Activated CD4-positive, CD25-positive, alpha-beta regulatory T cell treated with anti-CD3 and anti-CD28 coated beads, Interleukin-2, amount 50 U/mL, for 72 hours (primary cell): ENCODE results near the gene LDAH.
"Not testable (repeated sequence)": the region's sequence is repeated elsewhere in the genome, so short reads cannot be mapped to it uniquely, and the experiment has no call there.

Experiments
- DNase-seq: peaks from one replicate; pipeline ENCODE4 v3.0.0; 2021

Gene LDAH

DNA sequence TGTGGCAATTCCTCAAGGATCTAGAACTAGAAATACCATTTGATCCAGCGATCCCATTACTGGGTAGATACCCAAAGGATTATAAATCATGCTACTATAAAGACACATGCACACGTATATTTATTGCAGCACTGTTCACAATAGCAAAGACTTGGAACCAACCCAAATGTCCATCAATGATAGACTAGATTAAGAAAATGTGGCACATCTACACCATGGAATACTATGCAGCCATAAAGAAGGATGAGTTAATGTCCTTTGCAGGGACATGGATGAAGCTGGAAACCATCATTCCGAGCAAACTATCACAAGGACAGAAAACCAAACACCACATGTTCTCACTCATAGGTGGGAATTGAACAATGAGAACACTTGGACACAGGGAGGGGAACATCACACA, 106.7 kb downstream of the LDAH start:
- DNase-seq = not testable (repeated sequence)

GRCh38 chr2:20714412-20714811, 108.5 kb downstream of the LDAH start:
- not testable (repeated sequence) for DNase-seq

- DNase-seq = not testable (repeated sequence)
These were observed 109.3 kb downstream of the LDAH start for GRCh38 chr2:20713585-20713984.

GRCh38 chr2:20711641-20712040, 111.3 kb downstream of the LDAH start:
- not testable (repeated sequence) for DNase-seq

GRCh38 chr2:20707601-20708000, 115.3 kb downstream of the LDAH start:
- no peak for DNase-seq

DNA sequence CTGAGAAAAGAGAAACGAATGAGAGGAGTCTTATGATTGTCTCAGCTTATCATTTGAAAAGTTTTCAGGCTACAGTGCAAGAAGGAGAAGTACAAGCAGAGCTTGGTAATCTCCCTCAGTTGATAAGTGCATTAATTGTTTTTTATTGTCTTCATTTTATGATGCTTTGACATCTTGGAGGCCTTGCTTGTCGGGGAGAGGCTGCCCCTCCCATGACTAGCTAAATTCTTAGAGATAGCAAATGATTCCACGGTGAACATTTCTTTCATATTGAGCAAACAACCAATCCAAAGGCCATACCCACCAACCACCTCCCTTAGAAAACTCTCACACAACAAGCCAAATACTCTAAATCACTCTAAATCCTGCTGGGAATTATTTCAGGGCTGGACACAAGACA, 116.1 kb downstream of the LDAH start:
- no peak for DNase-seq

DNA sequence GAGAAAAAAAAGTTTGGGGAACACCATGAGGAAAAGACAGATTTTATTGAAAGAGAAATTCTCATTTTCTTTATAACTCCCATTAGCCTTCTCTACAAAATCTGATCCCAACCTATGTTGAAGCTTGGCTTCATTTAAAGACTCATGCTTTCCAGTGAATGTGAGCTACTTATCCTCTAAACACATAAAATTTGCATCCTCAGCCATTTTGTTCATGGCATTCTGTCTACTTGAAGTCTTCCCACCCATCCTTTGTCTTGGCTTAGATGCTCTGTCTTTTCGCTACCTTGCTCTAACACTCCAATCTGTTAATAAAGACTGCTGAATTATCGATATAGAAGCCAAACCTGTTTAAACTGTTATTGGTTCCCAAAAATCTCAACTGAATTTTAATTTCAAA, 116.7 kb downstream of the LDAH start:
- DNase-seq = no peak

DNA sequence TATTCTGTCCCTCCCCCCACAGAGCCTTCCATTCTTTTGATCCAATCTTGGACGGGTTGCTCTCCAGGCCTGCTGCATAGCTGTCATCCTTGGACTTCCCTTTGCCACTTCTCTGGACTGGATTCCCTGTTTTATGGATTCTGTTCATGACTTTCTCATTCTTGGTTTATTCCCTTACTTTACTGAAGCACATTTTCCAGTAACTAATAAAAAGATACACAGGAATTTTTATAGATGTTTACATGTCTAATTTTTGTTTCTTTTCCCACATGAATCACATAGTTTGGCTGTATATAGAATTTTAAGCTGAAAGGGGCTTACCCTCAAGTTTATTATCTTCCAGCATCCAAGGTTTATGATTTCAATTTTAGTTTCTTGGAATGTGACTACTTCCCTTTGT, 118.0 kb downstream of the LDAH start:
- DNase-seq = no peak

GRCh38 chr2:20702563-20702962, 120.3 kb downstream of the LDAH start:
- DNase-seq = no peak

GRCh38 chr2:20698916-20699613, 123.8 kb downstream of the LDAH start:
- no peak for DNase-seq

- DNase-seq = no peak
These were observed 125.5 kb downstream of the LDAH start for GRCh38 chr2:20697322-20697934.

DNA sequence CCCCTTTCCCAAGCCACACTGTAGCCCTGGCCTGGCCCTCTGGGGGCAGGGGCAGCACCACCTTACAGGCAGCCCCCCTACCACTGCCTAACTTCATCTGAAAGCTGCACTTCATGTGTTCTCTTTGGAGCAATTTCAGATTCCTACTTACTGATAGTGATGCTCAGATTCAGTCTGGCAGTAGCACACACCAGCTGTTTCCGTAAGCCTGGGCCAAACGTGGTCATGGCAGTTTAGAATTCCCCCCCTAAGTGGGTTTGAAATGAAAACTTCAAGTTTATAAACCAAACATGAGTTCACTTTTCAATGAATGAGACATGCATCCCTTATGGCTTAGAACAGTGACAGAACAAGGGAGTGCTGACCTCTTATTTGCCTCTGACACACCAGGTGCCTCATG, 126.5 kb downstream of the LDAH start:
- DNase-seq = no peak

DNA sequence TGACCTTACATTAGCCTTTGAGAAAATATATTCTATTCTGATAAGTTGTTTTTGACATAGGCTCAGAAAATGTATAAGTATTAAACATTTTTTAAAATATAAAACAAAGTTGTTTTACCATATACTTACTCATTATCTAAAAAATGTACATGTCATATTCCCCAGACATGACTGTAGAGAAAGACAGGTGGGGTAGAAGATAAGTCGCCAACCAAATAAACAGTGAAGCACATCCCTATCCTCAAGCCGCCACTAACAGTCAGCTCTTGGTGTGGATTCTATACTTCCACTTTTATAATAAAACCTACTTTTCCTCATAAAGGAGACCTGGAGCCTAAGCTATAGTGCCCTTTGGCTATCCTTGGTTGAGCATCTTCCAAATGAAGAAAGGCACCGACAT, 129.6 kb downstream of the LDAH start:
- DNase-seq = no peak

- DNase-seq = no peak
These were observed 130.8 kb downstream of the LDAH start for GRCh38 chr2:20692081-20692480.

DNA sequence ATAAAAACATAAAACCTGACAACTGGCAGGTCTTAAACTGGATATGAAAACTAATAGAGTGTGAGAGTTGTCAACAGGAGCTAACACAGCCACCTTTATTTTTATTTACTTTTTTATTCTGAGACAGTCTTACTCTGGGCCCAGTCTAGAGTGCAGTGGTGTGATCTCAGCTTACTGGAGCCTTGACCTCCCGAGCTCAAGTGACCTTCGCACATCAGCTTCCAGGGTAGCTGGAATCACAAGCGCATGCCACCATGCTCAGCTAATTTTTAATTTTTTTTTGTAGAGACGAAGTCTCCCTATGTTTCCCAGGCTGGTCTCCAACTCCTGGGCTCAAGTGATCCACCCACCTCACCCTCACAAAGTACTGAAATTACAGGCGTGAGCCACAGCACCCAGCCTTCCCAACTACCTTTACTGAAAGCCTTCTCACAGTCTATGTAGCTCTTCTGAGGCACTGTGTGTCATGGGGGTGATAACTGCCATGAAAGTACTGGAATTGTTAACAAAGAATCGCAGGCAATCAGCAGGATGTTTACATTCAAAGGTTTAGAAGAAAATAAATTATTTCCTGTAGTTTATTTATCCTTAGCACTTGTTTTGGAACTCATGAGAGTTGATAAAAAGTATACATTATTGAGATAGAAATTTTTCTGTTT, 131.7 kb downstream of the LDAH start:
- no peak for DNase-seq

DNA sequence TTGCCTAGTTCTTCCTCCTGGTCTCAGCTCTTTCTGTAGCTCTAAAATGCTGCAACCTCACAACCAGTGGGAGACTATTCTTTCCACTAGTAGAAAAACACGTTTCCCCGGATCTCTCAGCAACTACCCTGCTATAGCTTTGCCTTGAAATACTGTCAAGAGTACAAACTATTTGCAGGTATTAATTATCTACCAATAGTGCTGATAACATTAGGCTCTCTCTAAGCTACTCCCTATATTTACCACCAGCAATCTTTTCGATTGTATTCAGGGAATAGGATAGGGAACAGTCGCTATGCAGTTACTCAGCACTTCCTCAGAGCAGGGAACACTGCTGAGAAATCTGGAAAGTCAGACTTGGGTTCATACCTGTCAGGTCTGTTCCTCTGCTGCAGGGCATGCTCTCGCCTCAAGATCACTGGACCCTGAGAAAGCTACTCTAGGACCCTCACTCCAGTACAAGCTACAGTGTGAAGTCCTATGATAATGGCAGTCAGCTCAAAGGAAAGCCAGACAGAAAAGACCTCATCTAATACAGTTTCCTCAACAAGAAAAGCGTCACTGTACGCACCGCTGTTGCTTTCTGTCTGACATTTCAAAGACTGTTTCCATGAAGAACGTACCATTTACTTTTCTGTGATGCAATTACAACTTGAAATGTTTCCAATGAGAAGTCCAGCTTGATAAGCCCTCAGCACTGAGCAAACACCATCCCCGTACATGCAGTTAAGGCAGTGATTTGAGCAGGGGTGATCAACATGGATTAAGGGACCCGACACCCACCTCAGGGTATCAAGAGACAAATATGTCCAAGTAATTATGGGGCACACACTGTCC, 133.3 kb downstream of the LDAH start:
- no peak for DNase-seq

DNA sequence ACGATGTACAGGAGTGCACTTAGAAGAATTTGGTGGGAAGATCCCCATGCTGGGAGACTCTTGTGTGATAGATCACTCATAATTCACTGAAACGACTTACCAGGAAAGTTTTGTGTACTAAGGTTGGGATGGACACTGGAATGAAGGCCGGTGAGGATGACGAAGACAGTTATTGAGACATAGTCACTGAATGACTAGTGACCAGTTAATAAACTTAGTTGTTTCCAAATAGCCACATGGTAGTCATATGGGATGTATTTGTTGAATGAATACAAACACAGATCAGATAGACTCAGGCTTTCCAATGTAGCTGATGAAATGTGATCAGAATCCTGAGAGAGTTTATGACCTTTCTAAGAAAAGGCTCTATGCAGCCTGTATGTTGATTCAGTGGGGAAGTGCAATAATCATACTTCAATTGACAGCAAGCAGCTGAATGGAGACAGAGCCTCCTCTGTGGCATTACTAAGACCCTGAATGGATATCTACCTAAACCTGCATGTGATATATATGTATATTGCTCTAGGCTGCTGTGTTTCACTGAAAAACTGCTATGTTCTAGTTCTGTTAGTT, 135.6 kb downstream of the LDAH start:
- DNase-seq = no peak

DNA sequence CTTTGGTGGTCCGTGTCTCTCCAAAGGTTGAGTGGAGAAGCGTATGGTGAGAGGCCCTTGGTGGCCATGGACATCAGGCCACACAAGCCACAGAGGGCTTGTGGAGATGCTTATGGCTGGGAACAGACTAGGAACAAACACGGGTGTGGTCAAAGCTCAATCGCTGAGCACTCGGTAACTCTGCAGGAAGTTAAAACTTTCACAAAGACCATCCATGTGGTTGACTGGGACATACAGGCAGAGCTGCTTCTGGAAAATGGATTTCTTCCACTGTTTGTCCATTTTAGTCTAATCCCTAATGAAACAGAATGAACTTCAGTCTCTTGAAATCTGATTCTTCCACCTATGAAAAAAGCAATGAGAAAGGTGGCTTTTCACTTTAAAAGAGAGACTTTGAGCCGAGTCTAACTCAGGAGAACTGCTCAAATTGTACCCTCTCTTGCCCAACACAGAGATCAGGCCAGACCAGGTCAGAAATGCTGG, 138.3 kb downstream of the LDAH start:
- DNase-seq = no peak

DNA sequence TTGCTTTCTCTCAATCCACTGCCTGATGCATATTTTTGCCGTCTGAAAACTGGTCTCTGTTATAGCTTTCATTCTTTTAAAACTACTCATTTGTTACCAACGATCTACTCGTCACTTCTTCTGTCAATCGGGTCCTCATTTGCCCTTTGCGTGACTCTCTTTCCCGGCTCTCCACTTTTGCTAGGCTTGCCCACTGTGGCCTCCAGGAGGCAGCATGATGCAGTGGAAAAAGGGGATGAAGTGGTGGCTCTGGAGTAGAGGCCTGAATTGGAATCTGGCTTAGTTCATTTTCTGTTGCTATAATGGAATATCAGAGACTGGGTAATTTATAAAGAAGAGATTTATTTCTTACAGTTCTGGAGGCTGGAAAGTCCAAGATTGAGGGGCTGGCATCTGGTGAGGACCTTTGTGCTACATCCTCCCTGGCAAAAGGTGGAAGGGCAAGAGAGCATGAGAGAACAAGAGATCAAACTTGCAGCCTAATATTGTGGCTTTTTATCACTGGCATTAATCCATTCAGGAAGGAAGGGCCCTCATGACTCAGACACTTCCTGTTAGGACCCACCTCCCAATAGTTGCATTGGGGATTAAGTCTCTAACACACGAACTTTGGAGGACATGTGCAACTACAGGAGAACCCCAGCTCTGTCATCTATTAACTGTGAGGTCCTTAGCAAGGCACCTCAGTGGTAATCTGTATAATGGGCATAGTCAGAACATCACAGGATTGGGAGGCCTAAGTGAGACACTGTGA, 140.6 kb downstream of the LDAH start:
- no peak for DNase-seq

- no peak for DNase-seq
These were observed 142.0 kb downstream of the LDAH start for GRCh38 chr2:20680744-20681375.

DNA sequence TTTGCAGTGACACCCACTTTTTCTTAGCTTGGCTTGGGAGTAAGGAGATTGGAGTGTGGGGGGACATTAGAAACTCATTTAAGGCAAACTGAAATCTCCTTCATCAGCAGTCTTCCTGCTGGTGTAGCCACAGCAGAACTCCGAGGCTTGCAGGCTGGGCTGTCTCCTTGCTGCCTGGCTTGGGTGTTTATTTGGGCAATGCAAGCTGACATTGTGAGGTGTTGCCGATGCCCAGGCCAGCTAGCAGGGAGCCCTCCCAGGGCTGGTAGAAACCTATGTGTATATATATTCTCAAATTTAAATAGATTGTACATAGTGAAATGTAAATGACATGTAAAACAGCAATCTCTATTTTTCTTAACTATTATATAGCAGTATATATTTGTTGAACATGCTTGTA, 144.1 kb downstream of the LDAH start:
- no peak for DNase-seq

GRCh38 chr2:20678086-20678395, 144.9 kb downstream of the LDAH start:
- DNase-seq = no peak
